Activated CD4-positive, CD25-positive, alpha-beta regulatory T cell treated with anti-CD3 and anti-CD28 coated beads, Interleukin-2, amount 50 U/mL, for 16 hours (primary cell): Measurements from ENCODE around the gene KIF5C.

Experiments
- DNase-seq: peaks from one replicate; pipeline ENCODE4 v3.0.0-alpha.2; 2020; ENCODE audit warnings: low read depth, low spot score

The KIF5C gene

DNA sequence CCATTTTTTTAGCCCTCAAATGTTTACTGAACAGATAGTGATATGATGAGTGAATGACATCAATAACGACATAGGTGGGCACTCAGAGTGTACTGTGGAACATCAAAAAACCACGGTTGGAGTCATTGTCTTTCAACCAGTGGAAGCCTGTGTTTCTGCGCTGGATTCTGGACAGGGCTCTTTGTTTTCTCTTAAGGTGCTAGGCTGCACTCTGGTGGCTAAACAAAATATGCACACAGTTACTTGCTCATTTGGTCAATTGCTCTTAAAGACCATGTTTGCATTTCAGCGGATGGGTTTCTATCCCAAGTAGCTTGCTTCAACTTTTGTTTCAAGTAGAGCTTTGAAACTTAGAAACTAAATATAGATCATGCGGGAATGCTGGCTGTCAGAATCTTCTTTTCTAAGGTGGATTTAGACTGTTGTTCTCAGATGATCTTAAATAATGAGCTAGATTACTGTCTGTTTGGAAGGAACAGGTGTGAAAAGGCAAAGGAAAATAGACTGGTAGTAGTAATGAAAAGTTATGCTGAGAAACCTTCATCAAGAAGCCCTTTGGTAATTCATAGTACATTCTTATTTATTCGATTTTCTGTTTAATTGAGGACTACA lies 115.0 kb downstream of the KIF5C start:
- peak; percentile 1 for DNase-seq

DNA sequence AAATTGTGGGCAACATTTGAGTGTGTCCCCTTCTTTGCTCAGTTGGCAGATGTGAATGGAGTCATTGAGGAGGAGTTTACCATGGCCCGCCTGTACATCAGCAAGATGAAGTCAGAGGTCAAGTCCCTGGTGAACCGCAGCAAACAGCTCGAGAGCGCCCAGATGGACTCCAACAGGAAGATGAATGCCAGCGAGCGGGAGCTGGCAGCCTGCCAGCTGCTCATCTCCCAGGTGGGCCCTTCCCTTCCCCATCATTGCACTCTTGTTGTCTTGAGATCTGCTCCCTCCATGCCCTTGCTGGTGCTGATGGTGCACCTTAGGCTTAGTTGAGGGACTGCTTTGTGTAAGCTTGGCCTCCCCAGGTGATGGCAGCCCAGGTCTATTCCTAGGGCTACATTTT lies 115.9 kb downstream of the KIF5C start:
- no peak for DNase-seq

- DNase-seq = no peak
Measured at GRCh38 chr2:148992448-148992847, 117.4 kb downstream of the KIF5C start.

DNA sequence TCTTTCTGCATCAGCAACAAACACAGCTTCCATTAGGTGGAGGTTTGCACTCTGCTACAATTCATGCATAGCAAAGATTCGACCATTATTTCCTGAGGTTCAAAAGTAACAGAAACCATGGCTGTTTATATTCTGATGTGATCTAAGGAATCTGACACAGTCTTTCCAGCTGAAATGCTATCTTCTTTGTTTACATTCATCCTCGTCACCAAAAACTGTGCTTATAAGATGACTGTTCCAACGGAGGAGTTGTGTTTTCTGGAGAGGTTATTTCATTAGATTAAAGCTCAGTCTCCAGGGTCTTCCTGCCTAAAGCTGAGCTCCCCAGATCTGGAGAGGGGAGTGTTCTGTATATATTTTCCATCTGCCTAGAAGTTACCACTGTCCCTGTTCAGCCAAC lies 118.3 kb downstream of the KIF5C start:
- DNase-seq = no peak

DNA sequence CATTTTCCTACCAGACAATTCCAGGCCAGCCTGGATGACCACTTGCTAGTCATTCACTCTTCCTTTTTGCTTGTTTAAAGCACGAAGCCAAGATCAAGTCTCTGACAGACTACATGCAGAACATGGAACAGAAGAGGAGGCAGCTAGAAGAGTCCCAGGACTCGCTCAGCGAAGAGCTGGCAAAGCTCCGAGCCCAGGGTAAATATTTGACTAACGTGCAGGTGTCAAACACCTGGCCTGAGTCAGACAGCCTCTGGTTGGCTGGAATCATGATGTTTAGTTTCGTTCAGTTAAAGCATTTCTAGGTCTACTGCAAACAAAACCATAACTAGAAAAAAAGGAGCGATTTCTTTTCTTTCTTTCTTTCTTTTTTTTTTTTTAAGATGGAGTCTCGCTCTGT lies 119.3 kb downstream of the KIF5C start:
- DNase-seq = no peak

GRCh38 chr2:148996805-148997204 lies 121.8 kb downstream of the KIF5C start:
- DNase-seq = no peak

DNA sequence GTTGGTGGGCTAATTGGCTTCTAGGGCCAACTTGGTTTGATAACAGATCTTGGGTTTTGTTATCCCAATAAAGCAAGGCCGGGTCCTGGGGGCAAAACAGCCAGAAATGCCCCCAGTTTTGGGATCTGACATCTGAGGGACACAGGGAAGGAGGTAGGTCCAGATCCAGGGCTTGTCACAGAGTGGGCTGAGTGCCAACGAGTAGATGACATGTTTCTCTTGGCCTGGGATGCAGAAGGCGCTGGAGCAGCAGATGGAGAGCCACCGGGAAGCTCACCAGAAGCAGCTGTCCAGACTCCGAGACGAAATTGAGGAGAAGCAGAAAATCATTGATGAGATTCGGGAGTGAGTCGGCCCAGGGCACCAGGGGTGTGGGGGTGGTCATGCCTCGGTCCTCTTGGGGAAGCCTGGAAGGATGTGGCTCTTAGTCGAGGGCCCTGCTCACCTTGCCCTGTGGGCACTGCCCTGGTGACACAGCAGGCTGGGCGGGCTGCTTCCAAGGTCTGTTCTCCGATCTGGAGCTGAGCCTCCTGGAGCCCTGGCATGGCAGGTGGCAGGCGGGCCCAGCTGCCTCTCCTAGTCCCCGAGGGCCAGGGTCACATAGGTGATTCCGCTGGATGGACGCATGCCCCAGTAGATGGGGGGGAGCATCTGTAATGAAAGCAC lies 123.3 kb downstream of the KIF5C start:
- no peak for DNase-seq

DNA sequence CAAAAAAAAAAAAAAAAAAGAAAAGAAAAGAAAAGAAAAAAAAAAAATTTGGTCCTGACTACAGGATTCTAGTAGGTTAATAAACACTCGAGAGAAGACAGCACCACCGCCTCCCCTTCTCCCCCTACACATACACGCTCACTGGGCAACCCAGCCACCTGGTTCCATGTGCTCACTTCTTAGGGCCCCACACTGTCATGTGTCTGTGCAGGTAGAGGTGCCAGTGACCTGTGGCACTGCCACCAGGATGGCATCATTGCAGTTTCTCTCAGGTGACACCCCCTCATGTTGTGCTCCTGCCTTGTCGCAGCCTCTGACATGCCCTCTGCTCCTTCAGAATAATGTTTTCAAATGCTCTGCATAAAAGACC lies 123.8 kb downstream of the KIF5C start:
- no peak for DNase-seq

- DNase-seq = no peak
Measured at GRCh38 chr2:148999451-148999921, 124.5 kb downstream of the KIF5C start.

GRCh38 chr2:149000158-149000938 lies 125.3 kb downstream of the KIF5C start:
- no peak for DNase-seq

DNA sequence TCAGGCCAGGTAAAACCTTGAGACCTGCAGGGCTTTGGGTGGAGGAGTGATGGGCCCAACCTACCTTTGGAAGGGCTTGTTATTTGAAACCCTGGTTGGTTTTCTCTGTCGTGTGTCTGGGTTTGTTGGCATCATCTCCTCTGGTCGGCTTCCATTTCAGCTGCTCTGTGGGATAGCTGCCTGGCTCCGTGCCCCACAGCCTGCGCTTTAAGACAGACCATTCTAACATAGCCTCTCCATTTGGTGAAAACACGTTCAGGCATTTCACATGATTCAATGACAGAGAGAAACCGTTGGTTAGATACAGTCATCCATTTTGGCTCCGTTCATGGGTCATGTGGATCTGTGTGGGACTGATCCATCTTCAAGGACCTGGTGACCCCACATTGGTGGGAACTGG lies 126.5 kb downstream of the KIF5C start:
- no peak for DNase-seq

DNA sequence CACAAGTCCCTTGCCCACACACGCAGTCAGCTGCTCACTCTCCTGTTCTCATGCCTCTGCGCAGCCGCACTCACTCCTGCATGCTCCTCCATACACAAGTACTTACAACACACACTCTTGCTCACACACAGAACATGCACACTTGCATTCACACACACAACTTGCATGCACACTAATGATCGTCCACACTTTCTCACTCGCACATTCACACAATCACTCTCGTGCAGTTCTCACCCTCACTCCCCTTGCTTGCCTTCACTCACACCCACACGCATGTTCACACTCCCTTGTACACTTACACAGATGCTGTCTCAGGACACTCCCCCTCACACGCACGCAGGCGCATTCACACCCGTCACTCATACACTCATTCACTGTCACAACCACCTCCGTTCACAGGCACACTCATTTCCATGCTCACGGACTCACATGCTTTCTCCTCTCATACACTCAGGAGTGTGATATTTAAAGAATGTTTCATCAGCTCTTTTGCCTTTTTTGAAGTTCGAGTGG lies 127.4 kb downstream of the KIF5C start:
- no peak for DNase-seq

DNA sequence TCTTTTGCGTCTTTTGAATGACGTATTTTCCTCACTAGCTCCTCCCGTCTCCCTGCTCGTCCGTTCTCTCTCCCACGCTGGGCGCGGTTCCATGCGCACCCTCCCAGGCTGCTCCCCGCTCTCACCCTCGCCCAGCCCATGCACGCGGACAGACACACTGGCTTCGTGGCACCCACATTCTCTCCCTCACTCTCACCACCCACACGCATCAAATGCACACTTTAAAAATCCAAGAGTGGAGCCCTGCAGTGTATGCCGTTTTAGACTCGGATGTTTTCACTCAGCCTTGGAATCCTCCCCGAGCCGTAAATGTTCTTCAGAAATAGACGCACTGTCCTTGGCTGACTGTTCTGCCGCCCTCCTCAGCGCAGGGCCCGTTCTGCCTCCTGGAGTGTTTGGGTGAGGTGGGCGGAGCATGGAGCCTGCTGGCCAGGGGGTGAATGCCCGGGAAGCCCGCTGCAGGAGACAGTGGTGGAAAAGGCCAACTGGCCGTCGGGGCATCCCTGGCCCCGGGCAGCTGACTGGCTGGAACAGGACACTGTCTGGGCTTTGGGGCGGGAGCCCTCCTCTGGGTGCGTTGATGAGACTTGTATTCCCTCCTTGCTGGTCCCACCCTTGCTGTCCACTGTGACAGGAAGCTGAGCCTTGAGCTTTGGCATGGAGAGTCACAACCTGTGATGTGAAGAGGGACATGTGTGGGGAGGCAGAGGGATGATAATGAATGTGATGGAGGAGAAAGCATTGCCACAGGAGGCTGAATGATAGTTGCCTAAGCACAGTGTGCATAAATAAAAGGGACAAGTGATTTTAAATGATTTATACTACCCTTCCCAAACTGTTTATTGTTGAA lies 128.1 kb downstream of the KIF5C start:
- no peak for DNase-seq

DNA sequence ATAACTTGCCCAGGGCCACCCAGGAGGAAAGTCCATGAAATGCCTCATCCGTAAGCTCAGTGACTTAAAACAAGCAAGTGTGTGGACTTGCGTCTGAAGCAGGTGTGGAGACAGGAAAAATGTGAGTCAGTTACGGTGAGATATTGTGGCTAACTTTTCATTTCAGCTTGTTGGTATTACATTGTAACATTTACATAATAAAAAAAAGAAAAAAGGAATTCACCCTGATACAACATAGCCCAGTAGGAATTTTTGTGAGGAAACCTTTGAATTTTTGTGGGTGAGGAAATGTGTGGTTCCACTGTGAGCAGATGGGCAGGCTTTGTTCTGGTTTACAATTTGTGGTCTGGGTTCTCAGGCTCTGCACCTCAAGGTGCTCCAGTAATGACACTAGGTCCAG lies 129.8 kb downstream of the KIF5C start:
- no peak for DNase-seq

- no peak for DNase-seq
Measured at GRCh38 chr2:149005471-149006077, 130.5 kb downstream of the KIF5C start.

- DNase-seq = no peak
Measured at GRCh38 chr2:149006883-149007543, 132.0 kb downstream of the KIF5C start.

- DNase-seq = no peak
Measured at GRCh38 chr2:149008381-149008780, 133.4 kb downstream of the KIF5C start.

GRCh38 chr2:149009576-149010461 lies 134.8 kb downstream of the KIF5C start:
- DNase-seq = no peak

DNA sequence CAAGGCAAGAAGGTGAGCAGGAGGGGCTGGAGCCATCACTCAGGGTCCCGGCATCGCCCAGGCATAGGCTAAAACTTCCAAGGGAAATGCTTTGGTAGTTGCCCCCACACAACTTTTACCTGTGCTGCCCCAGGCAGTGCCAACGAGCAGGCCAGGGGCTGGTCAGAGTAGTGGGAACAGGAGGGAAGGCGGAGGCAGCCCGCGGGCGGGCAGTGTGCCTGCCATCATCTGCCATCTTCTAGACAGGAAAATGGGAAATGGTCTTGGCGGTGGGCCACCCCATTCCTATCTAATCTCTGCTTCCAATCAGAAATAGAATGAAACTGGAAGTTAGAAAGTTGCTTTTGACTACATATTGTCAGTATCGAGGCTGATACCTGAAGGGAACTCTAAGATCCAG lies 137.5 kb downstream of the KIF5C start:
- no peak for DNase-seq

DNA sequence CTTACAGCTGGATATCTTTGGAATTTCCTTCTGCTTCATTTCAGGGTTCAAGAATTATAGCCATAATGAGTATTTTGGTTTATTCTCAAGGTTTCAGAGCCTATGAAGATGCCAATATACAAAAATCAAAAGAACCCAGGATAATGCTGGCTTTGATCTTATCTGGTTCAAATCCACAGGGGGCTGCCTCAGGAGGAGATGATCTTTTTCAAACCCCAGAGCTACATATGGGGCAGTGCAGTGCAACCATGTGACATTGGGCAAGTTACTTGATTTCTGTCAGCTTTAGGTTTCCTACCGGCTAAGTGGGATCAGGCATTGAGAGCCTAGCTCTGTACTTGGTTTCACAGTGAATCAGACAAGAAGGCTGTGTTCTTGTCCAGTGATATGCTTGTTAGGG lies 140.5 kb downstream of the KIF5C start:
- DNase-seq = no peak
